Measurements from ENCODE around the gene ATP2C1. TPM values are rescaled to one million over a fixed set of nuclear protein-coding genes. Genes with fewer than 3 reads are reported as not detected.

ATP2C1 gene
- total RNA-seq, 1 donor from 2014 or later, result 103 TPM

DNA sequence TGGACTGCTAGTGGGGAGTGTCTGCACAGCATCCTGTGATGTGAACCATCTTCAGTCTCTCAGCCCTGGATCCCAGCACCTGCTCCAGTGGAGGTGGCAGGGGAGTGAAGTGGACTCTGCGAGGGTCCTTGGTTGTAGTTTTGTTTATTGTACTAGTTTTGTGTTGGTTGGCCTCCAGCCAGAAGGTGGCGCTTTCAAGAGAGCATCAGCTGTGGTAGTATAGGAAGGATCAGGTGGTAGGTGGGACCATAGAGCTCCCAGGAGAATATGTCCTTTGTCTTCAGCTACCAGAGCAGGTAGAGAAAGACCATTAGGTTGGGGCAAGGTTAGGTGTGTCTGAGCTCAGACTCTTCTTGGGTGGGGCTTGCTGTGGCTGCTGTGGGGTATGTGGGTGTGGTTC is 153.7 kb downstream of the ATP2C1 start:
- no peak for DNase-seq

DNA sequence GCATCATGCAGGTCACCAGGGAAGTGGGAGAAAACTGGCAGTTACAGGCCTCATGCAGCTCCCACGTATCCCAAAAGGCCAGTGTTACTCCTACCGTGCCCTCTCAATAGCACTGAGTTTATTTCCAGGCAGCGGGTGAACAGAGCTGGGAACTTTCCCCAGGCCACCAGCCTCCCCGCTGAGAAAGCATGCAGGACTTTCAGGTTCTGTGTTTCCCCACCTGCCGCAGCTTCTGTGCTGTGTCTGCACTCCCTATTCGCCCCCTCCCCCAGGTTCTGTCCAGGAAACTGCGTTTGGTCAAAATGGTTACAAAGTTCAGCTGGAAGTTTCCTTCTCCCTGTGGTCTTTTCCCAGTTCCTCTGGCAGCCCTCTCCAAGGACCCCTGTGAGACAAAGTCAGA is 154.1 kb downstream of the ATP2C1 start:
- DNase-seq, result no peak

DNA sequence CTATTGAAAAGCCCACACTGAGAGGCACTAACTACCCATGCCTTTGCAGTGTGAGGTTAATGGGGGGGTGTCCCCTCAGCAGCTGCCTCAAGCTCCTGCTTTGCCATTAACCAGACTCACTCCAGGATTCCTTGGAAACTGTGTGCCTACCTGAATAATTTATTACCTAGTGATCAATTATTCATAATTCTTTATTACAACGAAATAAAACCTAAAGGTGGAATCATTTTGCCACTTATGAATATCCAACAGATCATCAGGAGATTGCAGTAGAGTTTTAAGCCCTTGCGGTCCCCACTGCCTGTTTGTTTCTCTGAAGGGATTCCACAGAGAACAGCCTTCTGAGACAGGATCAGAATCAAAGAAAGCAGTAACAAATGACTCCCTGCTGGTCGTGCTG is 156.1 kb downstream of the ATP2C1 start:
- no peak for DNase-seq

DNA sequence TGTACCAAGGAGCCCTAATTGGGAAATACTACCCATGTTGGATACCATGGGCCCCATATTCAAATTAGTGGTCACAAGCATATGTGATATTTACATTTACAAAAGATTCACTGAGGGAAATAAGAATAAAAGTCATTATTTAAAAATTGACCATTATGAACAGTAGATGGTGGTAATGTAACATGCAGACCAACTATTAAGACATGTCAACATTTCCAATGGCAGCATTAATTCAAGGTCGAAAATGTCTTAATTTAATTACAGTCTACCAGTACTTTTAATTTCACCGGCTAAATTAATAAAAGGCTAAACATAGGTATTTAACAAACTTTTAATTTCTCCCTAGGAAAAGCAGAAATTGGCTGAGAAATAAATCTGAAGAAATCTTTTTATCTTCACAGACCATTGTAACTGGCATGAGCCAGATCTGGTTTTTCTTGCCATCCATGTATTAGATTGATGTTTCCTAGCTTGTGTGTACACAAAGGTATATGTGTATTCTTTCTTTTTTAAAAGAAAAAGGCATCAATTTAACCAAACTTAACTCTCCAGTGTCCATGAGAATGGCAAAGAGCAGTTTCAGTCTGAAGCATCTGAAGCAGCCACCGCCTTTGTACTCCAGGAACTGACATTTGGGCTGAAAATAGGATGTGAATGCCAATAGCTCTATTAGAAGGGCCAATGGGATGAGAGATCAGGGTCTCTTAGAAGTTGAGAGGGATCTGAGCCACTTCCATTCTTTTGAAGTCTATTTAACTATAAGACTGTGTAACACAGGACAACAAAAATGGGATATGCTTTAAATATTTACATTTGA is 159.4 kb downstream of the ATP2C1 start:
- DNase-seq, result peak; percentile 20

Small RNA genes lying within 50 kb of the gene (small RNA-seq; reads per million reads assigned to genes)
- gene RF00019 (ENCODE audit: low replicate concordance), result not detected

Other genes with a start within 250 kb of the ATP2C1 start
- gene PIK3R4, start 147.3 kb upstream of the ATP2C1 start, total RNA-seq, result 40.5 TPM
- gene ASTE1, start 132.7 kb downstream of the ATP2C1 start, total RNA-seq, result 13.4 TPM
- 16.1 TPM for gene NEK11, start 132.8 kb downstream of the ATP2C1 start, total RNA-seq

All from tongue (tissue), 3 donors.